H9 (cell line): Measurements from ENCODE around the gene RAB3IL1. TPM values are rescaled to one million over a fixed set of nuclear protein-coding genes. Genes with fewer than 3 reads are reported as not detected.
"Not testable (repeated sequence)": the region's sequence is repeated elsewhere in the genome, so short reads cannot be mapped to it uniquely, and the experiment has no call there.

Experiments used
- DNase-seq: peaks from one replicate; pipeline ENCODE4 v3.0.0-alpha.2; 2017
- H2AFZ ChIP-seq: one replicate; pipeline ENCODE4 v1.6.1; 2013; ENCODE audit warnings: mild to moderate bottlenecking, low read length, control low read depth, moderate library complexity
- H2AK5ac ChIP-seq: 2 replicates; pipeline ENCODE4 v1.6.1; 2013; ENCODE audit warnings: low read length, control low read depth, mixed read lengths; ENCODE audit not compliant: insufficient read length
- H2BK120ac ChIP-seq: one replicate; pipeline ENCODE4 v1.6.1; 2013; ENCODE audit warnings: low read depth, mild to moderate bottlenecking, low read length, control low read depth, inconsistent platforms; ENCODE audit not compliant: poor library complexity, severe bottlenecking
- H2BK12ac ChIP-seq: 2 replicates; pipeline ENCODE4 v1.6.1; 2013; ENCODE audit warnings: low read length, control low read depth, mixed read lengths, low read depth; ENCODE audit not compliant: insufficient read length
- H2BK15ac ChIP-seq: 2 replicates; pipeline ENCODE4 v1.6.1; 2013; ENCODE audit warnings: low read depth, low read length, control low read depth
- H2BK20ac ChIP-seq: one replicate; pipeline ENCODE4 v1.6.1; 2013; ENCODE audit warnings: low read depth, mild to moderate bottlenecking, low read length, control low read depth, inconsistent platforms; ENCODE audit not compliant: poor library complexity, severe bottlenecking
- H2BK5ac ChIP-seq: 2 replicates; pipeline ENCODE4 v1.6.1; 2013; ENCODE audit warnings: low read length, control low read depth, mixed read lengths; ENCODE audit not compliant: insufficient read length
- H3K14ac ChIP-seq: 2 replicates; pipeline ENCODE4 v1.6.1; 2013; ENCODE audit warnings: low read length, control low read depth; ENCODE audit not compliant: insufficient read depth
- H3K18ac ChIP-seq: 2 replicates; pipeline ENCODE4 v1.6.1; 2013; ENCODE audit warnings: low read depth, mild to moderate bottlenecking, mixed read lengths, low read length, control low read depth; ENCODE audit not compliant: insufficient read length
- H3K23ac ChIP-seq: 2 replicates; pipeline ENCODE4 v1.6.1; 2013; ENCODE audit warnings: low read length, control low read depth, mixed read lengths, low read depth; ENCODE audit not compliant: insufficient read length
- H3K23me2 ChIP-seq: 2 replicates; pipeline ENCODE4 v1.6.1; 2013; ENCODE audit warnings: low read depth, mild to moderate bottlenecking, mixed read lengths, low read length, control low read depth; ENCODE audit not compliant: insufficient read length, poor library complexity, severe bottlenecking
- H3K27ac ChIP-seq: 2 replicates; pipeline ENCODE4 v1.5.1; 2013; ENCODE audit warnings: low read length, control low read depth, mixed read lengths, low read depth; ENCODE audit not compliant: insufficient read length
- H3K27me3 ChIP-seq: 2 replicates; pipeline ENCODE4 v1.6.1; 2013; ENCODE audit warnings: low read length, control low read depth, inconsistent platforms; ENCODE audit not compliant: insufficient read depth
- H3K4ac ChIP-seq: 2 replicates; pipeline ENCODE4 v1.6.1; 2013; ENCODE audit warnings: low read depth, mild to moderate bottlenecking, control low read depth, inconsistent platforms, low read length, moderate library complexity
- H3K4me1 ChIP-seq: 2 replicates; pipeline ENCODE4 v1.6.1; 2013; ENCODE audit warnings: low read length, control low read depth, inconsistent platforms; ENCODE audit not compliant: insufficient read depth
- H3K4me2 ChIP-seq: 2 replicates; pipeline ENCODE4 v1.6.1; 2013; ENCODE audit warnings: low read length, control low read depth, mixed read lengths; ENCODE audit not compliant: insufficient read length, insufficient read depth
- H3K56ac ChIP-seq: 2 replicates; pipeline ENCODE4 v1.6.1; 2013; ENCODE audit warnings: low read depth, mild to moderate bottlenecking, mixed read lengths, low read length, control low read depth; ENCODE audit not compliant: insufficient read length
- H3K79me1 ChIP-seq: 2 replicates; pipeline ENCODE4 v1.6.1; 2013; ENCODE audit warnings: low read depth, mild to moderate bottlenecking, moderate library complexity, low read length, control low read depth, inconsistent platforms; ENCODE audit not compliant: insufficient read depth, poor library complexity, severe bottlenecking
- H3K79me2 ChIP-seq: 2 replicates; pipeline ENCODE4 v1.6.1; 2013; ENCODE audit warnings: low read length, control low read depth, inconsistent platforms; ENCODE audit not compliant: insufficient read depth
- H3K9ac ChIP-seq: 2 replicates; pipeline ENCODE4 v1.6.1; 2013; ENCODE audit warnings: low read length, control low read depth, mixed read lengths; ENCODE audit not compliant: insufficient read length; ENCODE audit errors: extremely low read depth
- H3K9me3 ChIP-seq: one replicate; pipeline ENCODE4 v1.6.1; 2013; ENCODE audit warnings: low read depth, low read length, inconsistent platforms; ENCODE audit not compliant: control insufficient read depth
- H3T11ph ChIP-seq: one replicate; pipeline ENCODE4 v1.6.1; 2013; ENCODE audit warnings: mild to moderate bottlenecking, low read length, control low read depth, inconsistent platforms
- H4K20me1 ChIP-seq: one replicate; pipeline ENCODE4 v1.6.1; 2013; ENCODE audit not compliant: control insufficient read depth, insufficient read length, insufficient read depth
- H4K5ac ChIP-seq: 2 replicates; pipeline ENCODE4 v1.6.1; 2013; ENCODE audit warnings: low read depth, mild to moderate bottlenecking, mixed read lengths, low read length, control low read depth; ENCODE audit not compliant: insufficient read length
- H4K8ac ChIP-seq: replicated peaks from 2 replicates; pipeline ENCODE4 v1.6.1; 2013; ENCODE audit warnings: low read length, control low read depth, mixed read lengths, low read depth; ENCODE audit not compliant: insufficient read length
- H4K91ac ChIP-seq: 2 replicates; pipeline ENCODE4 v1.6.1; 2013; ENCODE audit warnings: low read depth, mild to moderate bottlenecking, moderate library complexity, mixed read lengths, low read length, control low read depth; ENCODE audit not compliant: insufficient read length
- H3K27ac Mint-ChIP-seq, 3 experiments: 2 replicates in 2 of 3; 3 replicates in 1 of 3; pipeline ENCODE4 v1.8.0; 2020 to 2021; ENCODE audit warnings: mixed read lengths in 3 of 3, mild to moderate bottlenecking in 1 of 3, moderate library complexity in 1 of 3
- H3K27me3 Mint-ChIP-seq: 2 replicates; pipeline ENCODE4 v1.8.0; 2021; ENCODE audit warnings: low read depth, mild to moderate bottlenecking, moderate library complexity, mixed read lengths
- H3K36me3 Mint-ChIP-seq, 3 experiments: 2 replicates in 2 of 3; 3 replicates in 1 of 3; pipeline ENCODE4 v1.8.0; 2020 to 2021; ENCODE audit warnings: low read depth in 3 of 3, mixed read lengths in 3 of 3; ENCODE audit not compliant: insufficient read depth in 1 of 3
- H3K4me1 Mint-ChIP-seq, 2 experiments: 2 replicates each; pipeline ENCODE4 v1.8.0; 2020; ENCODE audit warnings: mixed read lengths in 2 of 2
- H3K4me3 Mint-ChIP-seq, 2 experiments: 2 replicates in 1 of 2; 3 replicates in 1 of 2; pipeline ENCODE4 v1.8.0; 2020 to 2021; ENCODE audit warnings: mild to moderate bottlenecking in 2 of 2, mixed read lengths in 2 of 2, moderate library complexity in 1 of 2
- H3K9me3 Mint-ChIP-seq, 2 experiments: 2 replicates in 1 of 2; 3 replicates in 1 of 2; pipeline ENCODE4 v1.8.0; 2020; ENCODE audit warnings: mild to moderate bottlenecking in 2 of 2, mixed read lengths in 2 of 2, moderate library complexity in 1 of 2
- CTCF ChIP-seq: fragments of 200-600 bp; sonication (generic); conservative IDR thresholded peaks from 3 replicates; pipeline ENCODE4 v1.8.0; 2021; ENCODE audit warnings: antibody characterized with exemption, mild to moderate bottlenecking
- WGBS: extraction: QIAGEN DNeasy Blood & Tissue Kit; methylation state at CpG from one replicate; pipeline ENCODE4 v1.1.7; 2013; ENCODE audit warnings: missing lambda C conversion rate, low lambda C conversion rate, mixed read lengths; ENCODE audit not compliant: insufficient read length; ENCODE audit errors: extremely low coverage; 5-methylcytosine and 5-hydroxymethylcytosine counted together
- total RNA-seq: library from RNA; stranded (reverse); gene quantifications from 2 replicates; pipeline ENCODE4 v1.2.1, GENCODE V29; 2021

Gene RAB3IL1
- total RNA-seq, 1 experiment from 2014 or later: 2.4 TPM

GRCh38 chr11:61954106-61954850 is 36.9 kb upstream of the RAB3IL1 start:
- no CpG with 5 or more reads among the region's 9 CpGs for WGBS
- no peaks in the 10 kb centered on the region for H3K36me3 Mint-ChIP-seq
- Histone ChIP-seq H3K79me1 (no peaks in the 10 kb centered on the region), H3K18ac (peak overlapping the region; percentile 44), H3K23me2 (peaks cover 8% of the 10 kb centered on the region), H4K91ac (no peak overlapping the region), H3K14ac (no peak overlapping the region), H3K9ac (no peak overlapping the region), H2BK5ac (no peak overlapping the region), H2BK12ac (no peak overlapping the region), H3K4me2 (peak overlapping the region; percentile 31), H2BK20ac (no peak overlapping the region), H2BK120ac (no peak overlapping the region), H3K79me2 (no peaks in the 10 kb centered on the region), H2AFZ (no peak overlapping the region), H4K5ac (no peak overlapping the region), H3K4me1 (no peaks in the 10 kb centered on the region; the same call in 1 of the 2 replicates), H3K27ac (no peak overlapping the region), H4K8ac (no peak overlapping the region), H3K9me3 (no peaks in the 10 kb centered on the region), H3K27me3 (no peaks in the 10 kb centered on the region), H2AK5ac (no peak overlapping the region), H3K56ac (no peak overlapping the region), H4K20me1 (no peaks in the 10 kb centered on the region), H3T11ph (no peak overlapping the region), H3K4ac (no peak overlapping the region), H3K23ac (no peak overlapping the region), H2BK15ac (no peak overlapping the region)
- DNase-seq: no peak
- H3K27me3 Mint-ChIP-seq: peaks cover 31% of the 10 kb centered on the region
- H3K9me3 Mint-ChIP-seq: no peaks in the 10 kb centered on the region
- H3K4me1 Mint-ChIP-seq: peaks cover 0 to 17% of the 10 kb centered on the region in 2 experiments; a peak in 3 of 4 replicates
- no peak for TF ChIP-seq CTCF
- no peak overlapping the region for H3K27ac Mint-ChIP-seq
- peak overlapping the region in 1 of 2 experiments; percentile 51; a peak in 2 of 5 replicates for H3K4me3 Mint-ChIP-seq

GRCh38 chr11:61953632-61954031 is 36.3 kb upstream of the RAB3IL1 start:
- peaks cover 0 to 22% of the 10 kb centered on the region in 2 experiments; a peak in 3 of 4 replicates for H3K4me1 Mint-ChIP-seq
- H3K27ac ChIP-seq, H2BK5ac ChIP-seq, H3K23ac ChIP-seq, H3K14ac ChIP-seq, H4K20me1 ChIP-seq, H4K8ac ChIP-seq, H3T11ph ChIP-seq, H2BK15ac ChIP-seq, H3K27me3 ChIP-seq, H2AK5ac ChIP-seq, H2AFZ ChIP-seq, H2BK120ac ChIP-seq, H2BK20ac ChIP-seq, H3K9me3 Mint-ChIP-seq, H3K4me3 Mint-ChIP-seq, H3K9me3 ChIP-seq, H4K91ac ChIP-seq, H4K5ac ChIP-seq, DNase-seq, H3K23me2 ChIP-seq, H3K4me1 ChIP-seq, H2BK12ac ChIP-seq, H3K79me1 ChIP-seq, H3K79me2 ChIP-seq, H3K56ac ChIP-seq, H3K27ac Mint-ChIP-seq, H3K9ac ChIP-seq, H3K4ac ChIP-seq, H3K4me2 ChIP-seq, H3K36me3 Mint-ChIP-seq, H3K18ac ChIP-seq: not testable (repeated sequence)
- peaks cover 31% of the 10 kb centered on the region for H3K27me3 Mint-ChIP-seq
- 100% methylated on average over 1 of the region's 5 CpGs for WGBS
